ENCODE results near the gene TBX1.

- TF ChIP-seq, protein P1, sequence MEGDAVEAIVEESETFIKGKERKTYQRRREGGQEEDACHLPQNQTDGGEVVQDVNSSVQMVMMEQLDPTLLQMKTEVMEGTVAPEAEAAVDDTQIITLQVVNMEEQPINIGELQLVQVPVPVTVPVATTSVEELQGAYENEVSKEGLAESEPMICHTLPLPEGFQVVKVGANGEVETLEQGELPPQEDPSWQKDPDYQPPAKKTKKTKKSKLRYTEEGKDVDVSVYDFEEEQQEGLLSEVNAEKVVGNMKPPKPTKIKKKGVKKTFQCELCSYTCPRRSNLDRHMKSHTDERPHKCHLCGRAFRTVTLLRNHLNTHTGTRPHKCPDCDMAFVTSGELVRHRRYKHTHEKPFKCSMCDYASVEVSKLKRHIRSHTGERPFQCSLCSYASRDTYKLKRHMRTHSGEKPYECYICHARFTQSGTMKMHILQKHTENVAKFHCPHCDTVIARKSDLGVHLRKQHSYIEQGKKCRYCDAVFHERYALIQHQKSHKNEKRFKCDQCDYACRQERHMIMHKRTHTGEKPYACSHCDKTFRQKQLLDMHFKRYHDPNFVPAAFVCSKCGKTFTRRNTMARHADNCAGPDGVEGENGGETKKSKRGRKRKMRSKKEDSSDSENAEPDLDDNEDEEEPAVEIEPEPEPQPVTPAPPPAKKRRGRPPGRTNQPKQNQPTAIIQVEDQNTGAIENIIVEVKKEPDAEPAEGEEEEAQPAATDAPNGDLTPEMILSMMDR (IDR thresholded peaks at IDR 0.05) = no peak
- no peak for TF ChIP-seq POLR2A (IDR thresholded peaks at IDR 0.05)
Measured at GRCh38 chr22:19802001-19802893, 41.7 kb downstream of the TBX1 start.
